ENCODE measurements around the gene DTL.

The DTL gene

DNA sequence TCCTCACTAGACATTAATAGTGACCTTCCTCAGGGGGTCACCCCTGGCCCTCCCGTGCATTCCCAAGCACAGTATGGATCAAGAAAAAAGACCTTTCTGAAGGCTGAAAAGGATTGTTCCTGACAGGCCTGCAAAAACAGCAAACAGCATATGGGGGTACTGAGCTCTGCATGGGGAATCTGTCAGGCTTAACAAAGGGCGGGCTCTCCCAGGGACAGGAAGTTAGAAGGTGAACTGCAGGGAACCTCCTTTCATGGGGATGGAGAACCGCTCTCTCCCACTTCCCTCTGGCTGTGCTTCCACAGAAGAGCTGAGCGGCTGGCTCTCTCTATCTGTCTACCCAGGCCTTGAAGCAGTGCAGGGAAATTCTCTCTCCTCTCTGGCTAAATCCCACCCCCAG is 91.7 kb downstream of the DTL start:
- no peak for DNase-seq (ENCODE audit: low read depth)

DNA sequence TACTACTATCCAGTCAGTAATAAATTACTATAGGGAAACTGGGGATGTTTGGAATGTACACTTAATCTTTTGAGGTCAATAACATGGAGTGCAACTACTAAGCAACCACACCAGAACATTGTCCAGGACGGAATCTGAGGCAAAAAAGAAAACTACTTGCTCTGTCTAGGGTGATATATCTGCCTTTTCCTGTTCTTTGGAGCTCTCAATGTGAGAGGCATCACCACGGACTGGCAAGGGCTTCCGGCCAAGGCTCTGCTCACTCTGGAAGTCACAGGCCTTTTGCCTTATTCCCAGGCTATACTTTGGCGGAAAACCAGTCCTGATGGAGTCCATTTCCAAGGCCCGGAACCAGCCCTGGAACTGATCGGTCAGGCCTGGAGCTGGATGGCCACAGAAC is 94.2 kb downstream of the DTL start:
- no peak for DNase-seq (ENCODE audit: low read depth)

DNA sequence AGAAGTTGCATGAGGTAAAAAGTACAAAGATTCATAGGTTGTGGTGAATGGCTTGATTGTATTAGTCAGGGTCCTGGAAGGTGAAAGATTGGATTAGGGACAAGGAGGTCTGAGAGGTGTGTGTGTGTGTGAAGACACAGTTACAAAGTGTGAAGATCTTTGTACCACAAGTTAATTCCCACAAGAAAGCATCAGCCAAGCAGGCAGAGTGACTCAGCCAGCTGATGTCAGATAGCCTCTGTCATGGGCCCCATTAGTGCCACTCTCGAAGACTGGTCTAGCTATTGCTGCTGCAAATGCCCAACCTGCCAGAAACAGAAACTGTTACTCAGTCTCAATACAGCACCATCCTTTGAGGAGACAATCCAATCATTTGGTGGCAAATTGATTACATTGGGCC is 96.5 kb downstream of the DTL start:
- DNase-seq (ENCODE audit: low read depth): no peak

- DNase-seq (ENCODE audit: low read depth): no peak
Measured at GRCh38 chr1:212133319-212133718, 97.8 kb downstream of the DTL start.

DNA sequence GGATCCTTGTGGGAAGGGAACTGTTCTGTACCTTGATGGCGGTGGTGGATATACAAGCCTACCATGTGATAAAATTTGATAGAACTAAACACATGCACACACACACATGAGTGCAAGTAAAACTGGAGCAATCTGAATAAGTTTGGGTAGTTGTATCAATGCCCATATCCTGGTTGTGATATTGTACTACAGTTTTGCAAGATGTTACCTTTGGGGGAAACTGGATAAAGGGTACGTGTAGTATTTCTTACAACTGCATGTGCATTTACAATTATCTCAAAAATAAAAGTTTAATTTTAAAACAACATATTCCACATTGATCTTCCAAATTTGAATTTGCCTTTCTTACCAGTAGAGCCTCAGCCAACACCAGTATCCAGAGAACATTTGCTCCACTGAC is 99.6 kb downstream of the DTL start:
- DNase-seq (ENCODE audit: low read depth): no peak

- no peak for DNase-seq (ENCODE audit: low read depth)
Measured at GRCh38 chr1:212137854-212138253, 102.3 kb downstream of the DTL start.

DNA sequence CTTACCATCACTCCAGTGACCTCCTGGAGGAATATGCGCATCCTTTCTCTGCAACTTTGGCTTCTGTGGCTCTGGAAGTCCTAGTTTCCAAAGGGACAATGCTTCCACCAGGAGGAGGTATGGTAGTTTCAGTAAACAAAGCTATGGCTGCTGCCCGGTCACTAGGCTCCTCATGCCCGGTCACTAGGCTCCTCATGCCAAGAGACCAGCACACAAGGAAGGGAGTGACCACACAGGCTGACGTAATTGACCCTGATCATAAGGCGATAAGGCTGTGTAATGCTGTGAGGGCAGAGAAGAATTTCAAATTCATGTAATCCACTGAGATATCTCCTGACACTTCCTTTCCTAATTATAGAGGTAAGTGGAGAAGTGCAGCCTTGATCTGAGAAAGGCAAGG is 102.9 kb downstream of the DTL start:
- DNase-seq (ENCODE audit: low read depth): no peak

DNA sequence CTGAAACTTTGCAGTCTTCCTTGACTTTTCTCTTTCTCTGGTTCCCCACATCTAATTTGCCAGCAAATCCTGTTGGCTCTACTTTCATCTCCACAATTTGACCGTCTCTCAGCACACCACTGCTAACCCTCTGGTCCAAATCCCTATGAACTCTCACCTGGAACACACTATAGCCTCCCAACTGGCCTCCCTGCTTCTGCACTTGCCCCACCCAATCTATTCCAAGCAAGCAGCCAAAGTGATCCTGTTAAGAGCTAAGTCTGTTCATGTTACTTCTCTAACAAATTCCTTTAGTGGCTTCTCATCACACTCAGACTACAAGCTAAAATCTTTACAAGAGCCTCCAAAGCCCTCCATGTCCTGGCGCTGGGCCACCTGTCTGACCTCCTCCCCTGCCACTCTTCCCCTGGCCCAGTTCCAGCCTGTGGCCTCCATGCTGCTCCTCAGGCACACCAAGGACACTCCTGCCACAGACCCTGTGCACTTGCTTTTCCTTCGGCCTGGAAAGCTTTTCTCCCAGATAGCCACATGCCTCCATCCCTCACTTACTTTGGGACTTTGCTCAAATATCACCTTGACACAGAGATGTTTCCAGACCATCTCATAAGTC is 104.1 kb downstream of the DTL start:
- DNase-seq (ENCODE audit: low read depth): no peak

GRCh38 chr1:212141404-212141803 is 105.9 kb downstream of the DTL start:
- no peak for DNase-seq (ENCODE audit: low read depth)

DNA sequence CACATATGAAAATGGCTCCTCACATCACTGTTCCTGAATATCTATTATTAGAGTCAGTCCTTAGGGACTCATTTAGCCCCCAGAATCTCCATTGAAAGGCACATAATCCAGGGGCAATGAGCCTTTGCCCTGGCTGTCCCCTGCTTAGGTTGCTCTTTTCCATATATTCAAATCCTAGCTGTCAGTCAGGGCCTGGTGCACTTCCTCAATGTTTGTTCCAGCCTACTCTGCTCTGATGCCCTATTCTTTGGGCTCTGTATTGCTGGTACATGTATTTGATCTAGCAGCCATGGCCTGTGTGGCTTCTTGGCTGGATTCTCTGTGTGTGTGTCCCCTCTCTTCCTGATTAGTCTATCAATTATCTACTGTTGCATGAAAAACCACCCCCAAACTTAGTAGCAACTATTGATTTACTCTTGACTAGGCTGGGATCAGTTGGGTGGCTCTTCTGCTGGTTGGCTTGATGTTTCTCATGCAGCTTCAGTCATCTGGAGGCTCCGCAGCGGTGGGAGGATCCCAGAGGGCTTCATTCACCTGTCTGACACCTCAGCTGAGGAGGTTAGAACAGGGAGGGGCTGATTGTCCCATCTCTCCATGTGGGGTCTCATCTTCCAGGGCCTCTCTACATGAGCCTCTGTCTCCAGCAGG is 107.5 kb downstream of the DTL start:
- DNase-seq (ENCODE audit: low read depth): no peak

- DNase-seq (ENCODE audit: low read depth): no peak
Measured at GRCh38 chr1:212147581-212148033, 112.1 kb downstream of the DTL start.

- DNase-seq (ENCODE audit: low read depth): no peak
Measured at GRCh38 chr1:212149566-212149965, 114.0 kb downstream of the DTL start.

GRCh38 chr1:212152308-212152693 is 116.8 kb downstream of the DTL start:
- no peak for DNase-seq (ENCODE audit: low read depth)

DNA sequence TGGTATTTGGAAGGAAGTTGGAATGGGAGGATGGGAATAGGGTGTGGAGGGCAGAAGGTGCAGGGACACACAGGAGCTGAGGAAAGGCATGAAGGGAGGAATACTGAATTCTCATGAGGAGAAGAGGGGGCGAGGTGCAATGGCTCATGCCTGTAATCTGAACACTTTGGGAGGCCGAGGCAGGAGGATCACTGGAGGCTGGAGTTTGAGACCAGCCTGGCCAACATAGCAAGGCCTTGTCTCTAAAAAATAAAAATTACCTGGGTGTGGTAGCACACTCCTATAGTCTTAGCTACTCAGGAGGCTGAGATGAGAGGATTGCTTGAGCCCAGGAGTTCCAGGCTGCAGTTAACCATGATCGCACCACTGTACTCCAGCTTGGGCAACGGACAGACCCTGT is 117.3 kb downstream of the DTL start:
- no peak for DNase-seq (ENCODE audit: low read depth)

- DNase-seq (ENCODE audit: low read depth): no peak
Measured at GRCh38 chr1:212153635-212154034, 118.1 kb downstream of the DTL start.

Measured in activated T-cell treated with anti-CD3 and anti-CD28 coated beads for 24 hours (primary cell).